Aorta (tissue), 5 donors: ENCODE measurements around the gene SPNS3. TPM values are rescaled to one million over a fixed set of nuclear protein-coding genes. Genes with fewer than 3 reads are reported as not detected.

Source experiments
- ATAC-seq: fragments of 200-7000 bp; cut with Tn5 transposase; one replicate; pipeline ENCODE4 v1.9.1; 2022; ENCODE audit warnings: moderate library complexity; ENCODE audit not compliant: low FRiP score
- DNase-seq, 2 donors: peaks; one replicate each; pipeline ENCODE4 v3.0.0-alpha.2; 2020
- H3K27ac ChIP-seq, 2 donors: one replicate each; pipeline ENCODE4 v1.5.1; 2013; ENCODE audit warnings: low read length in 2 of 2, mild to moderate bottlenecking in 2 of 2, moderate library complexity in 2 of 2, control low read depth in 1 of 2, inconsistent platforms in 1 of 2, low read depth in 1 of 2
- H3K27me3 ChIP-seq, 2 donors: one replicate each; pipeline ENCODE4 v1.6.1; 2013; ENCODE audit warnings: control low read depth in 1 of 2, low read length in 1 of 2, mild to moderate bottlenecking in 1 of 2, moderate library complexity in 1 of 2; ENCODE audit not compliant: insufficient read depth in 2 of 2, control insufficient read depth in 1 of 2
- H3K36me3 ChIP-seq, 2 donors: one replicate each; pipeline ENCODE4 v1.6.1; 2013; ENCODE audit warnings: control low read depth in 1 of 2, low read length in 1 of 2, mild to moderate bottlenecking in 1 of 2; ENCODE audit not compliant: insufficient read depth in 2 of 2, control insufficient read depth in 1 of 2
- H3K4me1 ChIP-seq, 2 donors: one replicate each; pipeline ENCODE4 v1.6.1; 2013; ENCODE audit warnings: low read length in 2 of 2, control low read depth in 1 of 2, mild to moderate bottlenecking in 1 of 2, moderate library complexity in 1 of 2; ENCODE audit not compliant: insufficient read depth in 2 of 2, control insufficient read depth in 1 of 2
- H3K4me3 ChIP-seq, 2 donors: one replicate each; pipeline ENCODE4 v1.5.1; 2013; ENCODE audit warnings: low read length in 2 of 2, control low read depth in 1 of 2, mild to moderate bottlenecking in 1 of 2
- H3K9me3 ChIP-seq: one replicate; pipeline ENCODE4 v1.6.1; 2013; ENCODE audit warnings: mild to moderate bottlenecking, low read length; ENCODE audit not compliant: control insufficient read depth
- WGBS, 2 donors: extraction: QIAGEN DNeasy Blood & Tissue Kit; methylation state at CpG; one replicate each; pipeline ENCODE4 v1.1.7; 2013; 5-methylcytosine and 5-hydroxymethylcytosine counted together
- intact Hi-C, 2 donors: fragments of 100-400 bp; cut with DNase I; formaldehyde crosslinking; loops; one replicate each; pipeline versions ENCODE4 v1.14.2 to v1.15.0; 2022
- polyA plus RNA-seq, 2 donors: library from polyadenylated mRNA; stranded (reverse); fragments of 200-250 nt; gene quantifications; one replicate each; pipeline ENCODE4 v1.2.3, GENCODE V29; 2013
- total RNA-seq, 2 donors: library from RNA; stranded (reverse); fragmentation: NEBNext Ultra II Directional; extraction: Animal tissue kit (Norgen Biotek cat#: 25700); gene quantifications; one replicate each; pipeline ENCODE4 v1.2.1, GENCODE V29; 2021
- donor health status: healthy with polysubstance abuse.
- donor health status: Bipolar disorder and iron deficiency.
- donor health status: DM: no; HTN: no; CAD: no.
- donor health status: DM: no; HTN: no; CAD: no.
- donor health status: DM: yes; HTN: yes; CAD: no.

SPNS3 gene
- total and polyA plus RNA-seq, 4 donors = 0.19 to 1.2 (median 0.25) TPM; not detected in 1

GRCh38 chr17:4513113-4514032 lies 79.6 kb downstream of the SPNS3 start:
- ATAC-seq = no peak
- intact Hi-C loops = no loop called here
- Histone ChIP-seq H3K27me3 (no peaks in the 10 kb centered on the region), H3K4me3 (no peak overlapping the region), H3K4me1 (no peaks in the 10 kb centered on the region), H3K36me3 (no peaks in the 10 kb centered on the region), H3K9me3 (no peaks in the 10 kb centered on the region), H3K27ac (no peak overlapping the region)
- no peak for DNase-seq
- 76 to 84% methylated on average over 24 of the region's 24 CpGs for WGBS, 2 donors

GRCh38 chr17:4514206-4514605 lies 80.5 kb downstream of the SPNS3 start:
- intact Hi-C loops = no loop called here
- H3K27me3 ChIP-seq = no peaks in the 10 kb centered on the region
- no peak overlapping the region for H3K27ac ChIP-seq
- DNase-seq = no peak
- H3K4me1 ChIP-seq = no peaks in the 10 kb centered on the region
- H3K9me3 ChIP-seq = no peaks in the 10 kb centered on the region
- WGBS, 2 donors = 75 to 79% methylated on average over 7 of the region's 7 CpGs
- ATAC-seq = no peak
- no peaks in the 10 kb centered on the region for H3K36me3 ChIP-seq
- H3K4me3 ChIP-seq = no peak overlapping the region

- no peaks in the 10 kb centered on the region for H3K4me1 ChIP-seq
- H3K27me3 ChIP-seq = no peaks in the 10 kb centered on the region
- intact Hi-C loops = no loop called here
- DNase-seq (no peak), ATAC-seq (no peak)
- no peaks in the 10 kb centered on the region for H3K9me3 ChIP-seq
- H3K27ac ChIP-seq = no peak overlapping the region
- no peak overlapping the region for H3K4me3 ChIP-seq
- H3K36me3 ChIP-seq = no peaks in the 10 kb centered on the region
- WGBS, 2 donors = 91 to 96% methylated on average over 11 of the region's 11 CpGs
Observed at GRCh38 chr17:4514779-4515178, 81.0 kb downstream of the SPNS3 start.

GRCh38 chr17:4515501-4515900 lies 81.8 kb downstream of the SPNS3 start:
- DNase-seq (no peak), ATAC-seq (no peak)
- H3K36me3 ChIP-seq = no peaks in the 10 kb centered on the region
- H3K4me1 ChIP-seq = no peaks in the 10 kb centered on the region
- intact Hi-C loops = no loop called here
- no peaks in the 10 kb centered on the region for H3K9me3 ChIP-seq
- H3K27ac ChIP-seq = no peak overlapping the region
- no peaks in the 10 kb centered on the region for H3K27me3 ChIP-seq
- 95 to 96% methylated on average over 5 of the region's 5 CpGs for WGBS, 2 donors
- H3K4me3 ChIP-seq = no peak overlapping the region

GRCh38 chr17:4516735-4517134 lies 83.0 kb downstream of the SPNS3 start:
- H3K4me3 ChIP-seq = no peak overlapping the region
- WGBS, 2 donors = 58 to 66% methylated on average over 11 of the region's 11 CpGs
- no peaks in the 10 kb centered on the region for H3K4me1 ChIP-seq
- intact Hi-C loops = no loop called here
- H3K27ac ChIP-seq = no peak overlapping the region
- no peaks in the 10 kb centered on the region for H3K9me3 ChIP-seq
- H3K36me3 ChIP-seq = no peaks in the 10 kb centered on the region
- ATAC-seq (no peak), DNase-seq (no peak)
- no peaks in the 10 kb centered on the region for H3K27me3 ChIP-seq

GRCh38 chr17:4518901-4519300 lies 85.2 kb downstream of the SPNS3 start:
- WGBS, 2 donors = 94 to 96% methylated on average over 10 of the region's 10 CpGs
- ATAC-seq = no peak

GRCh38 chr17:4519361-4519788 lies 85.6 kb downstream of the SPNS3 start:
- 77 to 80% methylated on average over 14 of the region's 14 CpGs for WGBS, 2 donors
- Histone ChIP-seq H3K27ac (no peak overlapping the region), H3K4me1 (no peaks in the 10 kb centered on the region), H3K27me3 (no peaks in the 10 kb centered on the region), H3K4me3 (no peak overlapping the region), H3K36me3 (no peaks in the 10 kb centered on the region), H3K9me3 (no peaks in the 10 kb centered on the region)
- DNase-seq = peak in 1 of 2 donors; percentile 56
- intact Hi-C loops = no loop called here
- peak; percentile 67 for ATAC-seq

More at GRCh38 chr17:4518901-4519300, 85.2 kb downstream of the SPNS3 start:
- Histone ChIP-seq H3K27me3 (no peaks in the 10 kb centered on the region), H3K4me3 (no peak overlapping the region), H3K36me3 (no peaks in the 10 kb centered on the region), H3K27ac (no peak overlapping the region), H3K4me1 (no peaks in the 10 kb centered on the region), H3K9me3 (no peaks in the 10 kb centered on the region)
- DNase-seq = no peak
- intact Hi-C loops = no loop called here

GRCh38 chr17:4520060-4520893 lies 86.5 kb downstream of the SPNS3 start:
- DNase-seq (no peak), ATAC-seq (no peak)
- intact Hi-C loops = no loop called here
- H3K4me3 ChIP-seq = no peak overlapping the region
- H3K27ac ChIP-seq = no peak overlapping the region
- H3K4me1 ChIP-seq = no peaks in the 10 kb centered on the region
- H3K27me3 ChIP-seq = no peaks in the 10 kb centered on the region
- 85 to 90% methylated on average over 19 of the region's 19 CpGs for WGBS, 2 donors
- no peaks in the 10 kb centered on the region for H3K36me3 ChIP-seq
- H3K9me3 ChIP-seq = no peaks in the 10 kb centered on the region
